ENCODE measurements around the gene CBX4. TPM values are rescaled to one million over a fixed set of nuclear protein-coding genes. Genes with fewer than 3 reads are reported as not detected.

Gene CBX4
- total RNA-seq, 2 donors from 2014 or later = 12.7 to 16.8 TPM

DNA sequence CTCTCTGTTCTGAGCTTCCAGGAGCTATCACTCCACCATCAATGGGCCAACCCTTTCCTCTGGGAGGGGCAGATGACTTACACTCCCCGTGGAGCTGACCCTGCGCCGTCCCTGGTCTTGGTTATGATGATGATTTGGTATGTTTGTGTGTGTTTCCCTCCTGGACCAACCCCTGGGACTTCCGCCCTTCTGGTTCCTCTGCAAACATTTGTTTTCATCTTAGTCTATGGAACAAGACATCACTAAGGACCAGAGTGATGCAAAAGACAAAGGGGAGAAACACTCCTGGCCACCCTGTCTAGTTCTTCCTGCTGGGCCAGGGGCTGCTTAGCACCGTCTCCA is 13.7 kb downstream of the CBX4 start:
- DNase-seq (ENCODE audit: low spot score in 2 of 2) (no peak), ATAC-seq (no peak)
- Mint-ChIP-seq H3K36me3 (no peaks in the 10 kb centered on the region), H3K27ac (no peak overlapping the region), H3K9me3 (no peaks in the 10 kb centered on the region)

DNA sequence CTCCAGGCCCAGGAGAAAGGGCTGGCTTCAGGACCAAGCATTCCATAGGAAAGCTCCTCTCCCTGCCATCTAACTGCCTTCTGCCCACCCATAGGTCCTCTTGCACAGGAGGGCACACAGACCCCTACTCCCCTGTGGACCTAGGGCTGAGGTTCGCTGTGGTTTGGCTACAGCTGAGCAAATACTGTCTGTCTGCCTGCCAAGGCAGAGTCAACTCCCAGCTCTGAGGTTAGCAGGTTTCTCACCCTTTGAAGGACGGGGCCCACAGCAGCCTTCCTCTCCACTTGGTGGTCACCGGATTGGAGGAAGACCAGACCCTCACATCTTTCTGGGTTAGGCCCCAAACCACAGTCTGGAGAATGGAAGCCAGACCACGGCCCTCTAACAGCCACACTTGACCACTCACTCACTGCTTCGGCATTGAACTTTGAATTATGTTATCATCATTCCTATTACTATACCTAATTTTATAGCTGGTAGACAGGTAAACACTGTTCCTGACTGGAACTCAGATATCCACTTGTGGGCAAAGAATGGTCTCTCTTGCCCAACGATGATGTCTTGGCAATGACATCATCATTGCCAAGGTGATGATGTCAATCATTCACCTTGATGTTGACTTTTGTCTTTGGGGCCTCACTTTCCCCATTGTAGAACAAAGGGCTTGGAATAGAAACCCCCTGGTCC is 14.2 kb downstream of the CBX4 start:
- ATAC-seq = no peak

GRCh38 chr17:79824234-79824633 is 15.0 kb downstream of the CBX4 start:
- Mint-ChIP-seq H3K36me3 (no peaks in the 10 kb centered on the region), H3K27ac (no peak overlapping the region), H3K9me3 (no peaks in the 10 kb centered on the region)
- no peak for ATAC-seq
- no peak for DNase-seq (ENCODE audit: low spot score in 2 of 2)

More for the DNA sequence above, 14.2 kb downstream of the CBX4 start:
- H3K27ac Mint-ChIP-seq = no peak overlapping the region
- H3K36me3 Mint-ChIP-seq = no peaks in the 10 kb centered on the region
- DNase-seq (ENCODE audit: low spot score in 2 of 2) = no peak
- H3K9me3 Mint-ChIP-seq = no peaks in the 10 kb centered on the region

- Mint-ChIP-seq H3K9me3 (no peaks in the 10 kb centered on the region), H3K36me3 (no peaks in the 10 kb centered on the region), H3K27ac (no peak overlapping the region)
- no peak for DNase-seq (ENCODE audit: low spot score in 2 of 2)
- no peak for ATAC-seq
Observed at GRCh38 chr17:79822583-79823124, 16.6 kb downstream of the CBX4 start.

DNA sequence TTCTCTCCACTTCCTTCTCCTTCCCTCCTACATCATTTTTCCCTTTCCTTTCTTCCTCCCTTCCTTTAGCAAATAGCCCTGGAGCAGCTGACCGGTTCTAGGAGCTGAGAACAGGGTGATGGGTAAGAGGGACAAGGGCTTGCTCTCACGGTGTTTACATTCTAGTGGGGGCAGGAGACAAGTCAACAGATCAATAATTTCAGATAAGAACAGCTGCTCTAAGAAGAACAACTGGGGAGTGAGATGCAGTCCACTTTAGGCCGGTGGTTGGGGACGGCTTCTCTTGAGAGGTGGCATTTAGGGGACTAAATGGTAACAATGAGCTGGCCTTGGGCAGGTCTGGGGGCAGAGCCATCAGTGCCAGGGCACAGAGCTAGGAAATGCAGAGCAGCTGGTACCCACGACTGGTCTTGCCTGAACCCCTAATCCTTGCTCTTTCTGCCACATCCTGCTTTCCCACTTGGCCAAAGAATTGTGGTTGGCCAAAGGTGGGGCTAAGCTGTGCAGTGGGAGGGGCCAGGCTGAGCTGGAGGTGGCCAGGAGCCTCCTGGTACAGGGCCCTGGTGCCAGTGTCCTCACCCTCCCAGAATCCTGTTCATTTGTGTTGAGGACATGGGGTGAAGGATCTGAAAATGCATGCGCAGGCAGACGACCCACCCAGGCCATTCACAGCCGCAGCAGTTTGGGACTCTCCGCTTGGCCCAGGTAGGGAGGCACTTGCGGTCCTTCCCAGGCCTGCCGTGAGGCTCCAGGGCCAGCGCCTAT is 17.7 kb downstream of the CBX4 start:
- no peak overlapping the region for H3K27ac Mint-ChIP-seq
- DNase-seq (ENCODE audit: low spot score in 2 of 2) = no peak
- ATAC-seq = no peak
- H3K9me3 Mint-ChIP-seq = no peaks in the 10 kb centered on the region
- H3K36me3 Mint-ChIP-seq = no peaks in the 10 kb centered on the region

DNA sequence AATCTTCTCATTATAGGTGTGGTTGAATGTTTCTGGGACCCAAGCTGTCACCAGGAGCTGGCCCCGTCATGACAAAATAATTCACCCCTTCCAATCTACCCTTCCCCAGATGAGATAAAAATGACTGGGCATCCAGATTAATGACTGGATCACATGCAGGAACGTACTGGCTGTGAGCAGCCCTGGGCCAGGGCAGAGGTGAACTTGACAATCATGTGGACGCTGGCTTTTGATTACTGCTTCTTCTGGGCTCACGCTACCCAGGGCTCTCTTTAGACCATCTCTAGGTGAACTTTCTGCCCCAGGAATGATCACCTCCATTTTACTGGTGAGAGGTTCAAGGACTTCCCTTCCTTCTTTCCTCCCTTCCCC is 18.3 kb downstream of the CBX4 start:
- Mint-ChIP-seq H3K36me3 (peaks cover 0 to 5% of the 10 kb centered on the region in 2 donors), H3K9me3 (no peaks in the 10 kb centered on the region), H3K27ac (no peak overlapping the region)
- ATAC-seq = no peak
- no peak for DNase-seq (ENCODE audit: low spot score in 2 of 2)

- Mint-ChIP-seq H3K27ac (no peak overlapping the region), H3K36me3 (peaks cover 0 to 6% of the 10 kb centered on the region in 2 donors), H3K9me3 (no peaks in the 10 kb centered on the region)
- no peak for ATAC-seq
- DNase-seq (ENCODE audit: low spot score in 2 of 2) = no peak
Observed at GRCh38 chr17:79819534-79820276, 19.5 kb downstream of the CBX4 start.

GRCh38 chr17:79819085-79819484 is 20.2 kb downstream of the CBX4 start:
- H3K9me3 Mint-ChIP-seq = no peaks in the 10 kb centered on the region
- peaks cover 0 to 6% of the 10 kb centered on the region in 2 donors for H3K36me3 Mint-ChIP-seq
- DNase-seq (ENCODE audit: low spot score in 2 of 2) (no peak), ATAC-seq (no peak)
- no peak overlapping the region for H3K27ac Mint-ChIP-seq

- ATAC-seq (no peak), DNase-seq (ENCODE audit: low spot score in 2 of 2) (no peak)
- Mint-ChIP-seq H3K27ac (no peak overlapping the region), H3K9me3 (no peaks in the 10 kb centered on the region), H3K36me3 (peaks cover 0 to 6% of the 10 kb centered on the region in 2 donors)
Observed at GRCh38 chr17:79818026-79818758, 21.0 kb downstream of the CBX4 start.

- no peak overlapping the region for H3K27ac Mint-ChIP-seq
- H3K36me3 Mint-ChIP-seq = peaks cover 0 to 6% of the 10 kb centered on the region in 2 donors
- DNase-seq (ENCODE audit: low spot score in 2 of 2) (no peak), ATAC-seq (no peak)
- no peaks in the 10 kb centered on the region for H3K9me3 Mint-ChIP-seq
Observed at GRCh38 chr17:79815836-79816461, 23.3 kb downstream of the CBX4 start.

GRCh38 chr17:79814974-79815835 is 24.0 kb downstream of the CBX4 start:
- Mint-ChIP-seq H3K9me3 (no peaks in the 10 kb centered on the region), H3K27ac (no peak overlapping the region), H3K36me3 (peaks cover 0 to 6% of the 10 kb centered on the region in 2 donors)
- DNase-seq (ENCODE audit: low spot score in 2 of 2) (peak in 1 of 2 donors; percentile 29), ATAC-seq (no peak)

- no peak overlapping the region for H3K27ac Mint-ChIP-seq
- DNase-seq (ENCODE audit: low spot score in 2 of 2) (peak in 1 of 2 donors; percentile 12), ATAC-seq (no peak)
- peaks cover 0 to 6% of the 10 kb centered on the region in 2 donors for H3K36me3 Mint-ChIP-seq
- H3K9me3 Mint-ChIP-seq = no peaks in the 10 kb centered on the region
Observed at GRCh38 chr17:79814127-79814973, 24.9 kb downstream of the CBX4 start.

DNA sequence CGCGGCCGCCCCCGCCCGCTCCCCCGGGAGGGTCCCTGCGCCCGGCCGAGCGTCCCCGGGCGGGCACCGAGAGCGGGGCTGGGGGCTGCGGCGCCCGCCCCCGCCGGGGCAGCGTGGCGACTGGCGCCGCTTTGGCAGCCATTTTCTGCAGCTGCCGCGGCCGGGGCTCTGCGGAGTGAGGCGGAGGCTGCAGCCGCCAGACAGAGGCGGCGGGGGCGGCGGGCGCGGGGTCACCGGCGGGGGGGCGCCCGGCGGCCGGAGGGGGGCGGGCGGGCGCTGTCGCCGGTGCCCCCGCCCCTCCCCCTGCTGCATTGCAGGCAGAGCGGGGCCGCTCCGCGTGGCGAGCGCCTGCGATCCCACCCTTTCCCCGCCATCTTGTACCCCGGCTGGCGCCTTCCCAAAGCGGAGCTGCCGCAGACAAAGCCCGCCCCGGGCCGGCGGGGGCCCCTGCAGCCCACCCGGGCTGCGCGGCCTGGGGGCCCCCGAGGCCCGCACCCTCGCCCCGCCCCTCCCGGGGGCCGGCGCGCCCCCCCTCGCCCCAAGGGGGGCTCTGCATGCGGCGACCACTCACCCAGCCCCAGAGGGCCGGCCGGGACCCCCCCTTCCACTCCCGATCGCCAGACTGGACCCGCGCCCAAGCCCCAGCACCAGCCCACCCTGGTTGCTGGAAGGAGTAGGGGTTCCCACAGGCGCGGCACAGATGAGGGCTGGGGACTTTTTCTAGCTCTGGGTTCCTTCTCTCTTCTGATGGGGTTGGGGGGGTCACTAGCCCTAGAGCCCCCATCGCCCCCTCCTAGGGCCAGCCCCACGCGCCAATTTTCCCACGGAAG is 25.7 kb downstream of the CBX4 start:
- DNase-seq (ENCODE audit: low spot score in 2 of 2) = no peak
- H3K27ac Mint-ChIP-seq = no peak overlapping the region
- peaks cover 0 to 6% of the 10 kb centered on the region in 2 donors for H3K36me3 Mint-ChIP-seq
- no peaks in the 10 kb centered on the region for H3K9me3 Mint-ChIP-seq
- ATAC-seq = no peak
